GOT3 (cell line): Measurements from ENCODE around the gene NPB.

ENCODE experiments used
- DNase-seq: peaks from one replicate; lab custom pipeline; 2025; ENCODE audit warnings: mixed read lengths; lab: John Stamatoyannopoulos, UW

NPB gene

DNA sequence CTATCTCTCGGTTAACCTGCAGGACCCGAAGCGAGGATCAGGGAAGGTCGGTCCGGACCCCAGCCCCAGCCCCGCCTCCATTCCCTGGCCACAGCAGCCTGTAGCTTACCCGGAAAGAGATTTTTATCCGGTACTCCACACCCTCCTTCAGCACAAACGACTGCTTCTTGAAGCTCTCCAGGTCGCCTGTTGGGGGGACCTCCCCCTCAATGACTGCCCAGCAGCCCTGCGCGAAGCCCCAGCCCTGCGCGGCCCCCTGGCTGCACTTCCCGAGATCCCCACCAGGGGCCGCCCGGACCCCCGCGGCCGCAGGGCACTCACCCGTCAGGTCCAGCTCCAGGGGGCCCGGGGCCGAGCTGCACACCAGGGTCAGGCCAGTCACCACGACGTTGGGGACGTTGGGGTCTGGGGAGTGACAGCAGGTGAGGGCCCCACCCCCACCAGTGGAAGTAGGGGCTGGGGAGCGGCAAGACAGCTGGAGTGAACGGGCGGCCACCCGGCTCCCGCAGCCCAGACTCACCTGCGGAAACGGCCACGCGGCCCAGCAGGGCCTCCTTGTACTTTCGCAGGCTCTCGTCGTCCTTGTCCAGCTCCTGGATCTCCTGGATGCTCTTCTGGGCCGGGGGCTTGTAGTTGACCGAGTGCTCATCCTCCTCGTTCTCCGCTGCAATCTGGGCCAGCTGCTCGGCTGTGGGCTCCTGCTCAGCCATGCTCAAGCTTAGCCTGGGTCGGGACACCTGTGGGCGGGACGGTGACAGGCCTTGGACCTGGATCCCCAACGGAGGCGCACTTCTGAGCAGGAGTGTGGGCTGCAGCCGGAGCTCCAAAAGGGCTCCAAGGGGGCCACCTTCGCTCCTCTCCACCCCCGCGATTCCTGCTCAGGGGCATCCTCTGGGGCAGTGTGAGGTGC, 32.6 kb upstream of the NPB start:
- no peak for DNase-seq

DNA sequence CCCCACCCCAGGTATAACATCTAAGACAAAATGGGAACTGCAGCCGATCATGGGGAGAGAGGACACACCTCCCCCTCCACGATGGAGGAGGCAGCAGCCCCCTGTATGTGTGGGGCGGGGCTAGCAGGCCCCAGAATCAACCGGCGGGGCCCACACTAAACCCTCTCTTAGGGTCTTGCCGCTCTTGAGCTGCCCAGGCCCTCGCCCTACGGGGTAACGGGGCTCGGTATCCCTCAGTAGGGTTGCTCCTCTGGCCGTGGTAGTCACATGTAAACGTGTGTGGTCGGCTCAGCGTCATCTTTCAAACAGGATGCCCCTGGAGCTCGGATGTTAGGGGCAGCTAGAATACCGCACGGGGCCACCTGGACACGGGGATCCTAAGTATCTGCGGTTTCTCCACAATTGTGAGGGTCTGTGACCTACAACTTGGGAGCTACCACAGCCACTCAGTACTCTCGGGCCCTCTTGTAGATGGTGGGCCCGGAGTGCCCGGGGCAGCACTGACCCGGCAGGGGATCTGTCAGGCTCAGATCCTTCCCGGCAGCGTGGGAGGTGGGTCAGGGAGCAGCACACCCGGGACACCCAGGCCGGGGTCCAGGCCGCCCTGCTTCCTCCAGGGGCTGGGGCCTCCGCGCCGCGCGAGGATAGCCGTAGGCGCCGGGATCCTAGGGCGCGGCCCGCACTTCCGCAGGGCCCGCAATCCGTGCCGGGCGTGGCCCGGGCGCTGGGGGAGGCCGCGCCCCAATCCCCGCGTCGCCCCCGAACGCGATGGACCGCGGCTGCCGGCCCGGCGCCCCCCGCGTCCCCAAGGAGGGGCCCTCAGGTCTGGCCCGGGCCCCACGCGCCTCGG, 31.7 kb upstream of the NPB start:
- no peak for DNase-seq

GRCh38 chr17:81870981-81871386, 31.1 kb upstream of the NPB start, which contains the start of gene ARHGDIA:
ARHGDIA (minus strand) TSS chr17:81871337; CDS start chr17:81869930, 1,407 bp downstream.
- DNase-seq: no peak

DNA sequence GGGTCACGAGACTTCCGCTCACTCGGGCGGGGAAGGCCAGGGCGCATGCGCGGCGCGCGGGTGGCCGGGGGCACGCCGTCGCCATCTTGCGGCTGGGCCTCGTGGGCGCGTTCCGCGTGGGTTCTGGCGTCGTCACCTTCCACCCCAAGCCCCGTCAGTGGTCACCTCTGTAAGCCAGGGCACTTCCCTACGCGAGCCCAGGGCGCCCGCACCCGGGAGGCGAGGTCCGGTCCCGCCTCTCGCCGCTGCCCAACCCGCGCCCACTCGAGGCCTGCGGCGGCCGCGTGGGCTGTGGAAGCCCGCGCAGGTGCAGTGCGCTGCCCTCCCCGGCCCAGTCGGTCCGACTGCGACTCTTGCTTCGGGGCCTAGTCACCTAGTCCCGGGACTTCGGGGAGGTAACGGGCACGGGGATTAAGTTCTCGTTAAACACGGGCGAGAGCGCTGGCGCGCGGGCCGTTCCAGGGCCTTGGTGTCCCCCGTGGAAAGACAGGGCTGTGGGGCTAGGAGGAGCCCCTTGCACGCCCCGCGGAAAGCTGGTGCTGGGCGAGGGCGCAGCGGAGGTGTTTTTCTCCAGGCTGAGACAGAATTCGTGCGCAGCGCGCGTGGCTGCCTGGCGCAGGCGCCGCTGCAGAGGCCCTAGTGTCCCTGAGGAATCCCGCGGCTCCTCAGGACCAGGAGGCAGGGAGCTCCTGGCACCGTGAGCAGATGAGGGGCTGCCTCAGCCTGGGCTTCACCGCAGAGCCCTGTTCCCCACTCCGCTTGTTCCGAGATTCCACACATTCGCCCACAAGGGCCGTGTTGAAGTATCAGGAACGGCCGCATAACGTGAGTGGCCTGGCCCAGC, 30.4 kb upstream of the NPB start:
- peak; percentile 83 for DNase-seq

GRCh38 chr17:81877569-81877968, 24.5 kb upstream of the NPB start:
- DNase-seq: no peak

DNA sequence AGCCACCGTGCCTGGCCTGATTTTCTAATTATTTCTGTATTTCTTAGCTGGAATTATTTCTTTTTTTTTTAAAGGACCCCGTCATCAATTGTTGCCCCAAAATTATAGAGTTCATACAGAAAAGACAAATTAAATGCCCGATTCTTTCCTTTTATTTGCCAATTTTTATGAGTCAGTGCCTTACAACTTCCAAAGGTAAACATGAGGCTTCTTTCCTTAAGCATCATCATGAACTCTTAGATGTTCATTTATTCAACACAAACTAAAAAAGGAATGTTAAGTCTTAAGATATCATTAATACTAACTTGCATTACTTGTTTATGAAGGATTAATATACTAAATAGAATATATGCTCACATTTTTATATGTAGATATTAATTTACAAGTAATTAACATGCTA, 23.7 kb upstream of the NPB start:
- no peak for DNase-seq

GRCh38 chr17:81879121-81879520, 22.9 kb upstream of the NPB start:
- no peak for DNase-seq

DNA sequence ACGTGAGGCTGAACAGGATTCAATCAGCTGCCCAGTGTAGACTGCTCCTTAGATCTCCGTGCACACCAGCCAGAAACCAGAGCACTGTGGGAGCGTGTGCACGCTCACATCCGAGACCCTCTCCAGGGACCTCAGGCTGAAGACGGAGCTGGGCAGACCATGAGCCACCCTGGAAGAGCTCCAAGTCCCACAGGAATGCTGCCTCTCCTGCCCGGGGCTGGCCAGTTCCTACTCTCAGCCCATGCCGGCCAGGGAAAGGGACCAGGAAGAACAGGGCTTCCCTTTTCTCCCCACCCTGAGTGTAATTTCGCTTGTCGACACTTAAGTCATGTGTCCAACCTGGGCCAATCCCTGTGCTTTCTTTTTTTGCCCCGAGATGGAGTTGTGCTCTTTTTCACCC, 17.5 kb upstream of the NPB start:
- DNase-seq: no peak

DNA sequence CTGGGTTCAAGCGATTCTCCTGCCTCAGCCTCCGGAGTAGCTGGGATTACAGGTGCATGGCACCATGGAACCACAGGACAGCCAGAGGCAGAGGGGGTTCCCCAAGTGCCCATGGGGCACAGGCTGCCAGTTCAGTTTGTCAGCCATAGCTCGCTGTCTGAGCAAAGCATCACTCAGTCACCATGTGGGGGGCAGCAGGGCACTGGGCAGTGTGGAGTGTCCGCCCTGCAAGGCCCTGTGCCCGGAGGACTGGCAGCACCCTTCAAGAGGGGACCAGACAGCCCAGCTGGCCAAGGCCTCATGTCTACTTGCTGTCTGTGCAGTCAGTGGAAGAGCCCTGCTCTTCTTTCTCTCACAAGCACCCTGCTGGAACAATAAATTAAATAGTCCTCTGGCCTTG, 17.1 kb upstream of the NPB start:
- no peak for DNase-seq

DNA sequence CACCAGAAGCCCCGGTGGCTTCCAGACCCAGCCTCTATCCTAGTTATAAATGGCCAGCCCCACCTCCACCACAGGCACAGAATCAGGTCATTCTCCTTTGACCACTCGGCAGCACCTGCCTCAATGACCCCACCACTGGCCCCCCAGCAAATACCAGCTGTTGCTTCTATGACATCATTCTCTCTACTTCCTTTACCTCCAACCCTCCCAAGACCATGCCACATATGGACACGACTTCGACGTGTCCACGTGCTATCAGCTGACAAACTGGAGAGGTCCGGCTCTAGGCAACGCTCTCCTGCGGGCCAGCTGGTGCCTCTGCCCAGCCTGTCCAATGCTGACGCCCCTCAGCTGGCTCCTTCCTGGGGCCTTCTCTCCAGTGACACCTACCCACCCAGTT, 16.6 kb upstream of the NPB start:
- DNase-seq: no peak

DNA sequence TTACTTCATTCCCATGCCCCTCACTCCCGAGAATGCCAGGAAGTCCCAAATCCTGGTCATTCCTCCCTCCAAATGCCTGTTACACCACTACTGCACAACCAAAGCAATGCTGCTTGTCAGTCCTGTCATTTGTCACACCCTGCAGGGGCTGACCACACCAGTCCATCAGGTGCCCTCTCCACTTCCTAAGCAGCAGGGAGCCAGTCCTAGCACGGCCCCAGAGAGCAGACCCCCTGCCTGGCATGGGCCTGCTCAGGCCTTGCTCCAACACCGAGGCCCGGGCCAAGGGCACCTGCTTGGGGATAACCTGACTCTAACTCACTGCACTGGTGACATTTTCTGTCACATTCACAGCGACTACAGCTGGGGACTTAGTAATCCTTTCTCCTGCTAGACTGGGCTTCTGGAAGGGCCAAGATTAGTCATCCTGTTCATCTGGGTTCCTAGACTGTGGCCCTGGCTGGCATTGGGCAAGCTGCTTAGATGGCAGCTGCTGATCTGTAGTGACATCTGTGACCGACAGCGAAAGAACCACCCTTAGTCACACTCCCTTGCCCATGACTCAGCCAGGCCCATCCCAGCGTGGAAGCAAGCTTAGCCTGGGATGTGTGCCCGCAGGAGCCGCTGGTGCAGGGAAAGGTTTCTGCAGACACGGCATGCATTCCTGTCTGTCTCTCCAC, 16.0 kb upstream of the NPB start:
- DNase-seq: no peak

DNA sequence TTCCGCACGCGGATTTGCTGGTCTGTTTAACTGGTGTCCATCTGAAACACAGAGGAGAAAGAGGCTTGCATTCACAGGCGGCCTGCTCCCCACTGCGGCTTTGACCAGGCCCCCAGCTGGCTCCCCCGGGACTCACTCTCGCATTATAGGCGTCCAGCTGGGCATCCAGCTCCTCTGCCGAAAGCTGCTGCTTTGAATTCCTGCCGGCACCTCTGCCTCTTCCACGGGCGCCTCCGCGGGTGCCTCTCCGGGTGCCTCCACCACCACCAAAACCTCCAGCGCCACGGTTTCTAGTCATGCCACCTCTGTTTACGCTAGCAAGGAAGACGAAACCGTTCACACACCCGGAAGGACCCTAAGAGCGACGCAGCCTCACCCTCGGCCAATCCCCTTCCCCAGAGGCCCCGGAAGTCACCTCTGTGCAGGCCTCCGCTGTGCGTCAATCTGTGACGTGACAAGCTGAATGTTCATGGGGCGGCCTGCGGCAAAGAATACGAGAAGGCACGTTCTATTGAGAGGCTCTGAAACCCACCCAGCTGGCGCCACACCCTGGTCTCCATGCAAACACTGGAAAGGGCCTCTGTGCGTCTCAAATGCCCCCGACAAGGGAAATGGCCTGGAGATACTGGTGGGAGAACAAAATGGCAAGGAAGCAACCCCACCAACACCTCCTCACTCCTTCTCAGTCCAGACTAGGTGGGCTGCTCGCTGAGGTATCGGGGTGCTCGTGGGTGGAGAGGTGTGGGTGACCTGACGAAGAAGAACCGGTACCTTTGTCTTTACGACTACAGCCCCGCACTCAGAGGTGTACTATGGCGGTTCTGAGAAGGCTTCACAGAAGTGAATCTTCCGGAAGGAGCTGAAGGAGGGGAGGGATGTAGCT, 13.7 kb upstream of the NPB start:
- DNase-seq: no peak

- DNase-seq: no peak
Measured at GRCh38 chr17:81888988-81889595, 12.9 kb upstream of the NPB start.

DNA sequence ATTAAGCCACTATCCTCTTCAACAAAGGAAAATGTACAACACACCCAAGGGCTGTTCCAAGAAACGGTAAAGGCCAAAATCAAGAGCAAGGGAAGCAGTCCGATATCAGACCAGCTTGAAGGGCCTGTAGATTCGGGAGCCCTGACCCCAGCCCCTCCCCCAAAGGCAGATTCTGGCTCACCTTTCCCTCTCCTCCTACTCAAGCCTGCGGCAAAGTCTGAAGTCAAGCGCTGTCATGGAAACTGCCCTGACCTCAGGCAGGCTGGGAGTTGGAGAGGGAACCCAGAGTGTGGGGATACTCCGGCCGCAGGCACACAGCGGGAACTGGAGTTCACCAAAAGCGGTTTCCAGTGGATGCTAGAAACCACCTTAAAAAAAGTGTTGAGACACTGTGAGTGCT, 12.4 kb upstream of the NPB start:
- DNase-seq: no peak

DNA sequence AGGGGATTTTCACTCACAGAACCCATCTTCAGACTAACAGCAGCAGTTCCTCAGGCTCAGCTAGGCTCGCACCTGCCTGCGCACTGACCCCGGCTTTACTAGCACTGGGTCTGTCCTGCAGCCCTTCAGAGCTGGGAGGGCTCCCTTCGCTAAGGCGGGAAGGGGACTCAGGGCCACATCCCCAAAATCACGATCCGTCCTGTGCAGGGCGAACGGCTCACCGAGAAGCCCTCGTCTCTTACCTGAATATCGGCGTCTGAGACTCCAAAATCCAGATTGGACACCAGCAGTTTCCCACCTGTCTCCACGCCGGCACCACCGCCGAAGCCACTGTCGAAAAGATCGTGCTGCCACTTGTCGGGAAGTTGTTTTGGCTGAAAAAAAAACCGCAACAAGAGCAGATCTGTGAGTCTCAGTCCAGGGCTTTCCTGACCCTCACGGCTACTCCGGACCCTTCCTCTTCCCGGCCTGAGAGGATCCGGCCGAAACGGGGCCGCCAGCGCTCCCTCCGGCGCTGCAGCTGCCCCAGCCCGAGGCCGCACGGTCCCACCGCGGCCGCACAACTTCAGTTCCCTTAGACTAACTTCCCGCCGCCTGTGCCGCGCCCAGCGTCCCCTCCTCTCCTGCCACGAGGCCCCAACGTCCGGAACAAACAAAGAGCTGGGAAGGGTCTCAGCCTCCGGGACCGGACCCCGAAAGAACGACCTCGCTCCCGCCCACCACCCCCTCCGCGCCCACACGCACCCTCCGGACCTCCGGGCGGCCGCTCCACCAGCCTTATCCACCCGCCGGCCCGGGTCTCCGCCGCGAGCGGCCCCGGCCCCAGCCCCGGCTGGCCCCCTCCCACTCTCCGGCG, 11.4 kb upstream of the NPB start:
- no peak for DNase-seq

- DNase-seq: no peak
Measured at GRCh38 chr17:81891303-81891552, 10.8 kb upstream of the NPB start.

DNA sequence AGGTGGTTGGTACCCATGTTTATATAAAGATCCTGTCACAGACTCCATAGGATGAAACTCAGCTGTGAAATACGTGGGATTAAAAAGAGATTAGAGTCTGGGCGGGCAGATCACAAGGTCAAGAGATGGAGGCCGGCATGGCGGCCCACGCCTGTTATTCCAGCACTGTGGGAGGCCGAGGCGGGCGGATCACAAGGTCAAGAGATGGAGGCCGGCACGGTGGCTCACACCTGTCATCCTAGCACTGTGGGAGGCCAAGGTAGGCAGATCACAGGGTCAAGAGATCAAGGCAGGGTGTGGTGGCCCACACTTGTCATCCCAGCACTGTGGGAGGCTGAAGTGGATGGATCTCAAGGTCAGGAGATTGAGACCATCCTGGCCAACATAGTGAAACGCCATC, 6.6 kb upstream of the NPB start:
- no peak for DNase-seq

- peak; percentile 63 for DNase-seq
Measured at GRCh38 chr17:81898029-81898866, 3.8 kb upstream of the NPB start.
